ENCODE measurements around the gene PSD4. TPM values are rescaled to one million over a fixed set of nuclear protein-coding genes. Genes with fewer than 3 reads are reported as not detected.

PSD4 gene
- total RNA-seq, 2 experiments from 2014 or later, result 96.5 to 101 TPM

DNA sequence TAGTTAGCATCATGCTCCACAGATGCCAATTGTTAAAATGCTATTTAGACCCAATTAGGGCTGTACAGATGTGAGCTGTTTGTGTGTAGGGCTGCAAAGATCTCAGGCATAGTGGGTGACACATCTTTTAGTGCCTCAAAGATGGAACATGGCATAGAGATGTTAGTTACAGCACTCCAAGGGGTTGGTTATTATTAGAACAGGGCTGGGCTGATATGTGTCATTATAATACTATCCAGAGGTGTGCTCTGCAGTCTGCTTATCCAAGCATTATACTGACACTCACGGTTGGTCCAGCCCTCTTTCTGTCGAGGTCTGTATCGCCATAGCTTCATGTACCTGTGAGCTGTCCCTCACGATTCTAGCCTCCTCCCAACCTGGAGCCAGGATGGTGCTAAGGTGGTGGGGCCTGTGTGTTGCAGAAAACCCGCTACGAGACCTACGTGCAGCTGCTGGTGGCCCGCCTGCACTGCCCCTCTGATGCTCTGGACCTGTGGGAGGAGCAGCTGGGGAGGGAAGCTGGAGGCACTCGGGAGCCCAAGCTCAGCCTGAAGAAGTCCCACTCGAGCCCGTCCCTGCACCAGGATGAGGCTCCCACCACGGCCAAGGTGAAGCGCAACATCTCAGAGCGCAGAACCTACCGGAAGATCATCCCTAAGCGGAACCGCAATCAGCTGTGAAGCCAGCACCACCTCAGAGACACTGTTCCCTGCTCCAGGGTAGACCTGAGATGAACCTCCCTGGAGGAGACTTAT is 27.1 kb downstream of the PSD4 start:
- ChIA-PET CTCF (interaction anchor here (1.0 to 3.5 kb wide), 2 partner anchors 63 to 189 kb away, joined by 4 to 41 read pairs; no protein-coding TSS in a partner anchor), POLR2A (interaction anchor here (6.4 kb wide), 1 partner anchor 26 kb away, joined by 38 read pairs; the partner anchor contains the start of gene PSD4)

DNA sequence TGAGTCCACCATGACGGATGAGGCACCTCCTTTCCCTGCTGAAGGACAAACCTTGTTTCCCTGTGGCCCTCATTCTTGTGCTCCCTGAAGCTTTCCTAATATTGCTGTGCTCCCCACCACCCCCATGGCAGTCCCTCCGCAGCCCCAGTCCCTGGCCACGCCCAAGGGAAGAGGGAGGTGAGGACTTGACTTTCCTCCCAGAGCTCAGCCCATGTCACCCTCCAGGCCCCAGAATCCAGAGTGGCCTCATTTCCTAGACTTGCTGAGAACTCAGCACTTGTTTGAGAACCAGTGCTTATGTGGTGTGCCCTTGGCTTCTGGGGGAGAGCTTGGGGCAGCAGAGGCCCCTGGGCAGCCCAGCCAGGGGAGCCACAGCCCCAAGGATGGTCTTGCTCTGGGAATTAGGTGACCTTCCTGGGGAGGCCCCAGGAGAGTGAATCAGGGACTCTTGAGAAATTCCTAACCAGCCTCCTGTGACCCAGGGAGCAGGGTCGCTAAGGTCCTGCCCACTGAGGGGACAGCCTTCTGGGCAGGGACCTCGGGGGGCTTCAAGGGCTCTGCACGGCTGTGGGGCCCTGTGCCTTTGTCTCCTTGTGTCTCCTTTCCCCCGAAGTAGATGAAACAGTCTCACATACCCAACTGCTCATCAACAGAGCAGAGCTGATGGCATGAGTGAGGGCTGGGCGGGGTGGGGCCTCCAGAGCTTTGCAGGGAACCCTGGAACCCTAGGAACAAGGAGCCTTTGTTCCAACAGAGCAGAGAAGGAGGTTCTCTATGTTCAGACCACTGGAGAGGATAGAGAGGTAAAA is 27.9 kb downstream of the PSD4 start:
- no peak overlapping the region for H3K4me3 Mint-ChIP-seq
- Histone ChIP-seq H3K27ac (ENCODE audit: low read depth in 1 of 2, low read length in 2 of 2) (peak overlapping the region in 1 of 2 donors; percentile 31), H3K27me3 (ENCODE audit: control insufficient read depth in 1 of 2, insufficient read depth in 2 of 2, low read length in 2 of 2) (no peaks in the 10 kb centered on the region), H3K4me3 (ENCODE audit: low read length) (no peak overlapping the region), H3K4me1 (ENCODE audit: insufficient read depth, low read length) (peaks cover 23% of the 10 kb centered on the region), H3K9me3 (ENCODE audit: control insufficient read depth in 1 of 2, insufficient read depth in 1 of 2, low read length in 2 of 2) (peaks cover 0 to 3% of the 10 kb centered on the region in 2 experiments), H3K36me3 (ENCODE audit: insufficient read depth, low read length) (peaks cover 59% of the 10 kb centered on the region)
- no peak for ATAC-seq (ENCODE audit: poor library complexity)
- peaks cover 59% of the 10 kb centered on the region for H3K36me3 Mint-ChIP-seq (ENCODE audit: low read depth)
- TF ChIP-seq, protein P1, sequence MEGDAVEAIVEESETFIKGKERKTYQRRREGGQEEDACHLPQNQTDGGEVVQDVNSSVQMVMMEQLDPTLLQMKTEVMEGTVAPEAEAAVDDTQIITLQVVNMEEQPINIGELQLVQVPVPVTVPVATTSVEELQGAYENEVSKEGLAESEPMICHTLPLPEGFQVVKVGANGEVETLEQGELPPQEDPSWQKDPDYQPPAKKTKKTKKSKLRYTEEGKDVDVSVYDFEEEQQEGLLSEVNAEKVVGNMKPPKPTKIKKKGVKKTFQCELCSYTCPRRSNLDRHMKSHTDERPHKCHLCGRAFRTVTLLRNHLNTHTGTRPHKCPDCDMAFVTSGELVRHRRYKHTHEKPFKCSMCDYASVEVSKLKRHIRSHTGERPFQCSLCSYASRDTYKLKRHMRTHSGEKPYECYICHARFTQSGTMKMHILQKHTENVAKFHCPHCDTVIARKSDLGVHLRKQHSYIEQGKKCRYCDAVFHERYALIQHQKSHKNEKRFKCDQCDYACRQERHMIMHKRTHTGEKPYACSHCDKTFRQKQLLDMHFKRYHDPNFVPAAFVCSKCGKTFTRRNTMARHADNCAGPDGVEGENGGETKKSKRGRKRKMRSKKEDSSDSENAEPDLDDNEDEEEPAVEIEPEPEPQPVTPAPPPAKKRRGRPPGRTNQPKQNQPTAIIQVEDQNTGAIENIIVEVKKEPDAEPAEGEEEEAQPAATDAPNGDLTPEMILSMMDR (IDR thresholded peaks at IDR 0.05), result no peak
- CTCF ChIA-PET, result interaction anchor here (1.0 to 4.4 kb wide), 2 partner anchors 64 to 188 kb away, joined by 4 to 40 read pairs; no protein-coding TSS in a partner anchor
- no peaks in the 10 kb centered on the region for H3K9me3 Mint-ChIP-seq
- H3K4me1 Mint-ChIP-seq (ENCODE audit: low read depth), result peaks cover 26% of the 10 kb centered on the region
- H3K27ac Mint-ChIP-seq, result no peak overlapping the region
- intact Hi-C loops (cut with DNase I, micrococcal nuclease), result loop anchor here in 1 of 2 experiments (5.0 kb wide), 1 partner anchor 219 kb away; no protein-coding TSS in a partner anchor
- POLR2A ChIA-PET, result interaction anchor here (6.4 kb wide), 1 partner anchor 27 kb away, joined by 38 read pairs; the partner anchor contains the start of gene PSD4
- no peaks in the 10 kb centered on the region for H3K27me3 Mint-ChIP-seq
- no peak for DNase-seq

More for the DNA sequence above, 27.1 kb downstream of the PSD4 start:
- intact Hi-C loops (cut with DNase I, micrococcal nuclease), result loop anchor here in 1 of 2 experiments (5.0 kb wide), 1 partner anchor 219 kb away; no protein-coding TSS in a partner anchor
- no peak for DNase-seq
- H3K27me3 ChIP-seq (ENCODE audit: control insufficient read depth in 1 of 2, insufficient read depth in 2 of 2, low read length in 2 of 2), result no peaks in the 10 kb centered on the region
- Mint-ChIP-seq H3K4me1 (ENCODE audit: low read depth) (peaks cover 18% of the 10 kb centered on the region), H3K4me3 (no peak overlapping the region), H3K9me3 (no peaks in the 10 kb centered on the region), H3K36me3 (ENCODE audit: low read depth) (peaks cover 67% of the 10 kb centered on the region), H3K27ac (peak overlapping the region; percentile 12), H3K27me3 (no peaks in the 10 kb centered on the region)
- H3K9me3 ChIP-seq (ENCODE audit: control insufficient read depth in 1 of 2, insufficient read depth in 1 of 2, low read length in 2 of 2), result peaks cover 0 to 3% of the 10 kb centered on the region in 2 experiments
- TF ChIP-seq, protein P1 (IDR thresholded peaks at IDR 0.05), result no peak
- no peak overlapping the region for H3K4me3 ChIP-seq (ENCODE audit: low read length)
- peaks cover 20% of the 10 kb centered on the region for H3K4me1 ChIP-seq (ENCODE audit: insufficient read depth, low read length)
- ATAC-seq (ENCODE audit: poor library complexity), result no peak
- H3K27ac ChIP-seq (ENCODE audit: low read depth in 1 of 2, low read length in 2 of 2), result no peak overlapping the region
- H3K36me3 ChIP-seq (ENCODE audit: insufficient read depth, low read length), result peaks cover 67% of the 10 kb centered on the region

Measured in CD4-positive, alpha-beta T cell (primary cell).